K562 (cell line): ENCODE results near the gene PIP4K2C. TPM values are rescaled to one million over a fixed set of nuclear protein-coding genes. Genes with fewer than 3 reads are reported as not detected.

Experiments
- ATAC-seq: fragments of 200-7000 bp; cut with Tn5 transposase; 3 replicates; pipeline ENCODE4 v1.9.1; 2020; ENCODE audit warnings: moderate library complexity
- BruUV-seq: library from RNA; stranded (reverse); fragments of 400-500 nt; replicated peaks from 2 replicates; lab custom pipeline; 2021; lab: Mats Ljungman, UMichigan
- CTCF ChIA-PET: fragments of 300-600 bp; formaldehyde crosslinking; extraction: SDS; loops from one replicate; lab custom pipeline; 2021; ENCODE audit warnings: low intra/inter-chr PET ratio; lab: Yijun Ruan, JAX
- POLR2A ChIA-PET: fragments of 300-600, 350-650 bp; sonication (Branson Sonifier 250); formaldehyde crosslinking; extraction: SDS; loops from one replicate; lab custom pipeline; 2021; ENCODE audit warnings: antibody characterized with exemption, inconsistent platforms; lab: Yijun Ruan, JAX
- DNase-seq, 4 experiments: peaks; one replicate each; pipeline versions ENCODE4 v3.0.0 to v3.0.0-alpha.2; 2011 to 2018; ENCODE audit warnings: low spot score in 3 of 4, mixed read lengths in 3 of 4; ENCODE audit errors: extremely low read depth in 1 of 4
- FAIRE-seq: peaks from 2 replicates; lab custom pipeline; 2011; peaks lifted over from hg19 to GRCh38; lab: Jason Lieb, UNC
- H2AFZ ChIP-seq: 2 replicates; pipeline ENCODE4 v1.6.0; 2011; ENCODE audit warnings: low read depth, low read length, control low read depth, inconsistent platforms
- H3K27ac ChIP-seq: fragments of 200-600 bp; 3 replicates; pipeline ENCODE4 v1.8.0; 2011; ENCODE audit warnings: low read depth, mild to moderate bottlenecking, control low read depth, inconsistent platforms, low read length, moderate library complexity, mixed read lengths; ENCODE audit errors: extremely low read depth
- H3K27me3 ChIP-seq, 2 experiments: fragments of 300-600 bp in 1 of 2; 2 replicates in 1 of 2; 3 replicates in 1 of 2; pipeline versions ENCODE4 v1.6.0 to v1.8.0; 2011; ENCODE audit warnings: inconsistent platforms in 2 of 2, low read length in 2 of 2, mild to moderate bottlenecking in 1 of 2, mixed read lengths in 1 of 2, moderate library complexity in 1 of 2; ENCODE audit not compliant: control insufficient read depth in 2 of 2, insufficient read depth in 2 of 2
- H3K36me3 ChIP-seq: fragments of 300-600 bp; 3 replicates; pipeline ENCODE4 v1.8.0; 2011; ENCODE audit warnings: mild to moderate bottlenecking, low read length, inconsistent platforms; ENCODE audit not compliant: control insufficient read depth, insufficient read depth
- H3K4me1 ChIP-seq, 2 experiments: fragments of 200-600 bp in 1 of 2; replicated peaks in 1 of 2; 2 replicates in 1 of 2; 3 replicates in 1 of 2; pipeline versions ENCODE4 v1.5.1 to v1.8.0; 2011; ENCODE audit warnings: inconsistent platforms in 2 of 2, low read length in 2 of 2, mild to moderate bottlenecking in 1 of 2, mixed read lengths in 1 of 2, moderate library complexity in 1 of 2; ENCODE audit not compliant: control insufficient read depth in 2 of 2, insufficient read depth in 2 of 2
- H3K4me2 ChIP-seq: 2 replicates; pipeline ENCODE4 v1.6.1; 2011; ENCODE audit warnings: low read length, control low read depth, inconsistent platforms, mixed read lengths; ENCODE audit not compliant: insufficient read depth
- H3K4me3 ChIP-seq: fragments of 200-600 bp; sonication (generic), shearing (Covaris generic); 2 replicates; pipeline ENCODE4 v1.5.1; 2016; ENCODE audit warnings: control low read depth, inconsistent platforms
- H3K79me2 ChIP-seq: fragments of 200-600 bp; 3 replicates; pipeline ENCODE4 v1.8.0; 2011; ENCODE audit warnings: low read length, inconsistent platforms; ENCODE audit not compliant: control insufficient read depth, insufficient read depth
- H3K9ac ChIP-seq, 2 experiments: 2 replicates each; pipeline versions ENCODE4 v1.6.0 to v1.6.1; 2011; ENCODE audit warnings: low read depth in 2 of 2, low read length in 2 of 2, control low read depth in 1 of 2, inconsistent platforms in 1 of 2, mild to moderate bottlenecking in 1 of 2, mixed read lengths in 1 of 2; ENCODE audit not compliant: insufficient read depth in 1 of 2
- H3K9me1 ChIP-seq: one replicate; pipeline ENCODE4 v1.6.0; 2011; ENCODE audit warnings: inconsistent platforms, mild to moderate bottlenecking, low read length, moderate library complexity; ENCODE audit not compliant: control insufficient read depth, insufficient read depth
- H3K9me3 ChIP-seq: replicated peaks from 2 replicates; pipeline ENCODE4 v1.5.1; 2011; ENCODE audit warnings: low read depth, low read length, inconsistent platforms; ENCODE audit not compliant: control insufficient read depth, insufficient read depth
- H4K20me1 ChIP-seq: replicated peaks from 2 replicates; pipeline ENCODE4 v1.6.1; 2011; ENCODE audit warnings: low read length, inconsistent platforms, mixed read lengths; ENCODE audit not compliant: control insufficient read depth, insufficient read depth
- BRF2 ChIP-seq: IDR thresholded peaks from 3 replicates; pipeline ENCODE4 v1.6.1; 2011; ENCODE audit warnings: borderline replicate concordance, mild to moderate bottlenecking; ENCODE audit not compliant: insufficient read length, insufficient read depth
- ETS2 ChIP-seq: IDR thresholded peaks from 2 replicates; pipeline ENCODE4 v1.6.1; 2016; ENCODE audit warnings: borderline replicate concordance, missing genetic modification characterization, mild to moderate bottlenecking, moderate library complexity, missing compliant biosample characterization; ENCODE audit not compliant: poor library complexity, severe bottlenecking
- FOXK1 ChIP-seq: sonication (generic); formaldehyde crosslinking; IDR thresholded peaks from 2 replicates; pipeline ENCODE4 v1.8.0; 2022; ENCODE audit warnings: missing genetic modification reagents, mild to moderate bottlenecking, borderline replicate concordance
- ID3 ChIP-seq, 2 experiments: fragments of 250-450 bp in 1 of 2; fragments of 450-650 bp in 1 of 2; sonication (Bioruptor Pico) in 1 of 2; IDR thresholded peaks; 2 replicates each; pipeline versions ENCODE4 v1.6.1 to v1.8.0; 2016 to 2021; ENCODE audit warnings: mild to moderate bottlenecking in 2 of 2, moderate library complexity in 2 of 2, missing compliant biosample characterization in 1 of 2, missing genetic modification characterization in 1 of 2
- RBM17 ChIP-seq: fragments of 200-400 bp; formaldehyde crosslinking; IDR thresholded peaks from 2 replicates; pipeline ENCODE4 v1.6.1; 2017; ENCODE audit warnings: low read depth, mild to moderate bottlenecking, low read length, borderline replicate concordance
- RBM22 ChIP-seq: fragments of 200-400 bp; formaldehyde crosslinking; IDR thresholded peaks from 2 replicates; pipeline ENCODE4 v1.6.1; 2018; ENCODE audit warnings: low read length, low read depth; ENCODE audit not compliant: poor library complexity, severe bottlenecking
- SMAD4 ChIP-seq: fragments of 250-450 bp; sonication (Bioruptor Pico); conservative IDR thresholded peaks from 2 replicates; pipeline ENCODE4 v1.8.0; 2021; ENCODE audit warnings: inconsistent platforms, mild to moderate bottlenecking, moderate library complexity
- TCF7L2 ChIP-seq: fragments of 150-350 bp; IDR thresholded peaks from 2 replicates; pipeline ENCODE4 v1.6.1; 2016; ENCODE audit warnings: low read depth, mild to moderate bottlenecking, low read length, moderate library complexity
- THAP7 ChIP-seq: fragments of 250-450 bp; sonication (Bioruptor Pico); IDR thresholded peaks from 2 replicates; pipeline ENCODE4 v1.5.0; 2021
- YY1 ChIP-seq, 3 experiments: IDR thresholded peaks; 2 replicates each; pipeline ENCODE4 v1.6.1; 2011; ENCODE audit warnings: low read length in 2 of 3, mild to moderate bottlenecking in 2 of 3, moderate library complexity in 2 of 3, borderline replicate concordance in 1 of 3, control low read depth in 1 of 3, low read depth in 1 of 3; ENCODE audit not compliant: insufficient read depth in 3 of 3, insufficient replicate concordance in 2 of 3, control insufficient read depth in 1 of 3, insufficient read length in 1 of 3; ENCODE audit errors: extremely low read depth in 1 of 3
- ZBTB17 ChIP-seq: fragments of 450-650 bp; formaldehyde crosslinking; IDR thresholded peaks from 2 replicates; pipeline ENCODE4 v1.4.0; 2020; ENCODE audit warnings: mild to moderate bottlenecking
- ZKSCAN3 ChIP-seq: fragments of 250-450 bp; sonication (Bioruptor Pico); IDR thresholded peaks from 2 replicates; pipeline ENCODE4 v1.4.0; 2020
- ZNF217 ChIP-seq: sonication (generic); formaldehyde crosslinking; IDR thresholded peaks from 2 replicates; pipeline ENCODE4 v1.8.0; 2022; ENCODE audit warnings: mild to moderate bottlenecking, missing genetic modification reagents
- ZNF316 ChIP-seq: fragments of 450-650 bp; IDR thresholded peaks from 2 replicates; pipeline ENCODE4 v1.6.1; 2016
- ZNF507 ChIP-seq: conservative IDR thresholded peaks from 2 replicates; pipeline ENCODE4 v1.6.1; 2017; ENCODE audit warnings: missing genetic modification characterization, missing compliant biosample characterization
- ZNF518B ChIP-seq: fragments of 250-450 bp; sonication (Bioruptor Pico); IDR thresholded peaks from 2 replicates; pipeline ENCODE4 v1.5.0; 2021; ENCODE audit warnings: mild to moderate bottlenecking, moderate library complexity
- WGBS: fragments of 100-300 bp; shearing (Covaris generic); methylation state at CpG from one replicate; pipeline ENCODE4 v1.1.6; 2016; ENCODE audit warnings: low coverage, mixed read lengths; ENCODE audit not compliant: insufficient coverage; ENCODE audit errors: missing lambda C conversion rate; 5-methylcytosine and 5-hydroxymethylcytosine counted together
- in situ Hi-C: fragments of 300-500 bp; cut with MboI; formaldehyde crosslinking; loops from 4 replicates; pipeline ENCODE4 v1.15.0; 2018; ENCODE audit warnings: inconsistent platforms, mixed read lengths
- intact Hi-C: fragments of 100-400 bp; cut with micrococcal nuclease; formaldehyde crosslinking; loops from 2 replicates; pipeline ENCODE4 v1.14.2; 2022
- polyA plus RNA-seq, 8 experiments: library from polyadenylated mRNA; depleted of rRNA in 4 of 8; stranded (reverse) in 5 of 8; unstranded in 3 of 8; fragments of >200 nt; fragmentation: Nextera tagmentation in 2 of 8; fragmentation: Illumina TruSeq in 1 of 8; extraction: Ambion mirVana in 2 of 8; extraction: Trizol in 1 of 8; gene quantifications; 2 replicates each; pipeline versions ENCODE4 v1.2.1 to v1.2.3, GENCODE V29; 2011 to 2014; ENCODE audit warnings: inconsistent platforms in 1 of 8, missing spikeins in 1 of 8
- total RNA-seq, 7 experiments: library from RNA; depleted of rRNA in 6 of 7; stranded (reverse); fragments of >200 nt in 6 of 7; fragmentation: Illumina TruSeq in 2 of 7; extraction: Trizol in 2 of 7; gene quantifications; 2 replicates each; pipeline versions ENCODE4 v1.2.1 to v1.2.3, GENCODE V29; 2011 to 2021; ENCODE audit warnings: low replicate concordance in 1 of 7

The PIP4K2C gene
- total and polyA plus RNA-seq, 9 of the 15 experiments (the other 6 are each of a cell fraction or from before 2014, with no cell fraction given), result 9.0 to 41.4 (median 18.3) TPM

- no peak for DNase-seq
- WGBS, result 71% methylated on average over 2 of the region's 2 CpGs
- BruUV-seq, result no TSS peak
- Histone ChIP-seq H3K9ac (no peak overlapping the region), H3K27me3 (no peaks in the 10 kb centered on the region), H3K4me1 (peaks cover 20 to 41% of the 10 kb centered on the region in 2 experiments), H3K4me3 (no peak overlapping the region), H3K9me3 (no peaks in the 10 kb centered on the region), H2AFZ (no peak overlapping the region), H3K4me2 (no peak overlapping the region), H3K36me3 (peaks cover 20% of the 10 kb centered on the region; the same call in 1 of the 3 replicates), H3K27ac (no peak overlapping the region), H4K20me1 (no peaks in the 10 kb centered on the region), H3K9me1 (no peaks in the 10 kb centered on the region), H3K79me2 (no peaks in the 10 kb centered on the region)
- ChIA-PET CTCF (no interaction called here), POLR2A (interaction anchor here (0.6 to 1.0 kb wide), 3 partner anchors 105 to 906 kb away, joined by 3 read pairs; no protein-coding TSS in a partner anchor)
- in situ Hi-C loops (no loop called here), intact Hi-C loops (loop anchor here (5.0 kb wide), 1 partner anchor 101 kb away; the partner anchor contains the start of genes DDIT3 and MBD6)
- FAIRE-seq, result no peak
- no peak for ATAC-seq
- no peak for TF ChIP-seq ZKSCAN3
- TF ChIP-seq ZNF518B (CRISPR knock-in tag), result no peak
- TF ChIP-seq YY1 (IDR thresholded peaks at IDR 0.05; ENCODE audit: borderline replicate concordance in 1 of 3, control insufficient read depth in 1 of 3, extremely low read depth in 1 of 3, insufficient read depth in 3 of 3, insufficient read length in 1 of 3, insufficient replicate concordance in 2 of 3, low read depth in 1 of 3, low read length in 2 of 3), result no peak
- TF ChIP-seq ZNF217 (CRISPR knock-in tag), result no peak
- no peak for TF ChIP-seq ID3 (CRISPR knock-in tag; IDR thresholded peaks at IDR 0.05)
- TF ChIP-seq ID3 (tag; IDR thresholded peaks at IDR 0.05), result no peak
- TF ChIP-seq THAP7 (CRISPR knock-in tag), result no peak
- no peak for TF ChIP-seq ZNF507 (tag)
- TF ChIP-seq SMAD4, result no peak
- no peak for TF ChIP-seq RBM17
- no peak for TF ChIP-seq TCF7L2
- TF ChIP-seq ZNF316, result no peak
- no peak for TF ChIP-seq BRF2
- no peak for TF ChIP-seq FOXK1 (CRISPR knock-in tag)
- no peak for TF ChIP-seq ZBTB17 (CRISPR knock-in tag)
- no peak for TF ChIP-seq ETS2 (tag)
- TF ChIP-seq RBM22, result no peak
Measured at GRCh38 chr12:57623385-57623784, 32.4 kb downstream of the PIP4K2C start.
